Stimulated activated CD4-positive, alpha-beta T cell treated with anti-CD3 and anti-CD28 coated beads, Interleukin-1b, Interleukin-23, amount 100 ng/mL, for 1 hour (primary cell): Measurements from ENCODE around the gene ACE2.
"Not testable (repeated sequence)": the region's sequence is repeated elsewhere in the genome, so short reads cannot be mapped to it uniquely, and the experiment has no call there.

Experiments used
- DNase-seq, 2 donors: peaks; one replicate each; pipeline ENCODE4 v3.0.0-alpha.2; 2020; ENCODE audit warnings: low read depth in 2 of 2

ACE2 gene

GRCh38 chrX:15600745-15601144, at the start of gene ACE2:
TSS of gene ACE2 (minus strand) at chrX:15600960. CDS start at chrX:15600911, 49 bp downstream.
- DNase-seq, result no peak

- DNase-seq, result not testable (repeated sequence)
These were observed 46.8 kb upstream of the ACE2 start for GRCh38 chrX:15647510-15647909.

GRCh38 chrX:15646543-15646942, 45.8 kb upstream of the ACE2 start:
- no peak for DNase-seq

GRCh38 chrX:15646031-15646430, 45.3 kb upstream of the ACE2 start:
- no peak for DNase-seq

- no peak for DNase-seq
These were observed 44.5 kb upstream of the ACE2 start for GRCh38 chrX:15645266-15645665.

GRCh38 chrX:15644560-15644872, 43.8 kb upstream of the ACE2 start:
- DNase-seq, result no peak

- DNase-seq, result no peak
These were observed 43.2 kb upstream of the ACE2 start for GRCh38 chrX:15643786-15644559.

- no peak for DNase-seq
These were observed 30.9 kb upstream of the ACE2 start for GRCh38 chrX:15631637-15632036.

GRCh38 chrX:15623054-15623453, 22.3 kb upstream of the ACE2 start:
- DNase-seq, result no peak

GRCh38 chrX:15619053-15619755, 18.4 kb upstream of the ACE2 start:
- no peak for DNase-seq

- DNase-seq, result no peak
These were observed 16.4 kb upstream of the ACE2 start for GRCh38 chrX:15617111-15617510.

GRCh38 chrX:15616531-15616930, 15.8 kb upstream of the ACE2 start:
- no peak for DNase-seq

- no peak for DNase-seq
These were observed 6.3 kb upstream of the ACE2 start for GRCh38 chrX:15607067-15607466.

- no peak for DNase-seq
These were observed 5.4 kb upstream of the ACE2 start for GRCh38 chrX:15606136-15606535.

GRCh38 chrX:15605226-15605625, 4.5 kb upstream of the ACE2 start:
- DNase-seq, result no peak

- DNase-seq, result no peak
These were observed 2.0 kb upstream of the ACE2 start for GRCh38 chrX:15602761-15603160.

GRCh38 chrX:15601932-15602331, 1.2 kb upstream of the ACE2 start:
- no peak for DNase-seq

- no peak for DNase-seq
These were observed 711 bp downstream of the ACE2 start for GRCh38 chrX:15600049-15600448.

- DNase-seq, result no peak
These were observed 1.3 kb downstream of the ACE2 start for GRCh38 chrX:15599461-15599860.

GRCh38 chrX:15598026-15598425, 2.7 kb downstream of the ACE2 start:
- DNase-seq, result no peak

- no peak for DNase-seq
These were observed 6.4 kb downstream of the ACE2 start for GRCh38 chrX:15594371-15594770.

- no peak for DNase-seq
These were observed 20.7 kb downstream of the ACE2 start for GRCh38 chrX:15579778-15580747.
